GM13977 (cell line): ENCODE results near the gene PPAN.

ENCODE experiments used
- DNase-seq: peaks from one replicate; pipeline ENCODE4 v3.0.0; 2012; ENCODE audit warnings: low spot score
- in situ Hi-C: fragments of 300-500 bp; cut with MboI; formaldehyde crosslinking; loops from one replicate; pipeline ENCODE4 v1.12.0; 2022; ENCODE audit warnings: low sequenced_read_pairs, low pct_unique_long_range_greater_than_20kb, mixed read lengths, inconsistent platforms; ENCODE audit not compliant: unreplicated experiment
- TF ChIP-seq, protein P1 (sequence below): IDR thresholded peaks from 2 replicates; pipeline ENCODE4 v1.5.1; 2012; ENCODE audit warnings: mild to moderate bottlenecking, control low read depth; ENCODE audit not compliant: insufficient read depth; ENCODE audit errors: extremely low read depth, missing control alignments

Gene PPAN, protein sequence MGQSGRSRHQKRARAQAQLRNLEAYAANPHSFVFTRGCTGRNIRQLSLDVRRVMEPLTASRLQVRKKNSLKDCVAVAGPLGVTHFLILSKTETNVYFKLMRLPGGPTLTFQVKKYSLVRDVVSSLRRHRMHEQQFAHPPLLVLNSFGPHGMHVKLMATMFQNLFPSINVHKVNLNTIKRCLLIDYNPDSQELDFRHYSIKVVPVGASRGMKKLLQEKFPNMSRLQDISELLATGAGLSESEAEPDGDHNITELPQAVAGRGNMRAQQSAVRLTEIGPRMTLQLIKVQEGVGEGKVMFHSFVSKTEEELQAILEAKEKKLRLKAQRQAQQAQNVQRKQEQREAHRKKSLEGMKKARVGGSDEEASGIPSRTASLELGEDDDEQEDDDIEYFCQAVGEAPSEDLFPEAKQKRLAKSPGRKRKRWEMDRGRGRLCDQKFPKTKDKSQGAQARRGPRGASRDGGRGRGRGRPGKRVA

DNA sequence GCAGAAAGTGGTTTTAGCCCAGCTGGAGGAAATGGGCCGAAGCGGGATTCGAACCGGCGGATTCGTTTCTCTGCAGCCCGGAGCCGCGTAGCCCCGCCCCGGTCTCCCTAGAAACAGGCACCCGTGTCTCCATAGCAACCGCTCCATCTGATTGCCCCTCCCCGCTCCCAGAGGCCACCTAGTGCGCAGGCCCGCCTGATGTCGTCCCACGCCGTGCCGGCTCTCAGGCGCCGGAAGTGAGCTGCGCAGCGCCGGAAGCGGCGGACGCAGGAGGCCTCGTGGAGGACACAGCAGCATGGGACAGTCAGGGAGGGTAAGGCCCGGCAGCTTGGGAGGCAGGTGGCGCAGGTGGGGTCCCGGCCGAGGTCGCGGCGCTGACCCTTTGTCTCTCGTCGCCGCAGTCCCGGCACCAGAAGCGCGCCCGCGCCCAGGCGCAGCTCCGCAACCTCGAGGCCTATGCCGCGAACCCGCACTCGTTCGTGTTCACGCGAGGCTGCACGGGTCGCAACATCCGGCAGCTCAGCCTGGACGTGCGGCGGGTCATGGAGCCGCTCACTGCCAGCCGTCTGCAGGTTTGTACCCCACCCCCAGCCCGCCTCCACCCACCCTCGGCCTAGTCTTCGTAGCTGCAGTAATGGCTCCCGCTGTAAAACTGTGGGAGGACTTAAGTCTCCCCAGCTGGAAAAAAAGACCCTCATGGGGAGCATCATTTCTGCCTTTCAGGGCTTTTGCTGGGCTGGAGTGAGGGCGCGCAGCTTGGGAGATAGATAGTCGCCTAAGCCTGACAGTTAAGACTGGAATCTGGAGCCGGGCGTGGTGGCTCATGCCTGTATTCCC is at the start of gene PPAN:
Gene PPAN, plus strand, starts transcription at position 263 of the 837 bp plus-strand sequence. Its CDS starts 33 bp downstream, at position 296.
- peak; percentile 99 for DNase-seq
- TF ChIP-seq, protein P1, sequence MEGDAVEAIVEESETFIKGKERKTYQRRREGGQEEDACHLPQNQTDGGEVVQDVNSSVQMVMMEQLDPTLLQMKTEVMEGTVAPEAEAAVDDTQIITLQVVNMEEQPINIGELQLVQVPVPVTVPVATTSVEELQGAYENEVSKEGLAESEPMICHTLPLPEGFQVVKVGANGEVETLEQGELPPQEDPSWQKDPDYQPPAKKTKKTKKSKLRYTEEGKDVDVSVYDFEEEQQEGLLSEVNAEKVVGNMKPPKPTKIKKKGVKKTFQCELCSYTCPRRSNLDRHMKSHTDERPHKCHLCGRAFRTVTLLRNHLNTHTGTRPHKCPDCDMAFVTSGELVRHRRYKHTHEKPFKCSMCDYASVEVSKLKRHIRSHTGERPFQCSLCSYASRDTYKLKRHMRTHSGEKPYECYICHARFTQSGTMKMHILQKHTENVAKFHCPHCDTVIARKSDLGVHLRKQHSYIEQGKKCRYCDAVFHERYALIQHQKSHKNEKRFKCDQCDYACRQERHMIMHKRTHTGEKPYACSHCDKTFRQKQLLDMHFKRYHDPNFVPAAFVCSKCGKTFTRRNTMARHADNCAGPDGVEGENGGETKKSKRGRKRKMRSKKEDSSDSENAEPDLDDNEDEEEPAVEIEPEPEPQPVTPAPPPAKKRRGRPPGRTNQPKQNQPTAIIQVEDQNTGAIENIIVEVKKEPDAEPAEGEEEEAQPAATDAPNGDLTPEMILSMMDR = no peak
- in situ Hi-C loops = no loop called here

DNA sequence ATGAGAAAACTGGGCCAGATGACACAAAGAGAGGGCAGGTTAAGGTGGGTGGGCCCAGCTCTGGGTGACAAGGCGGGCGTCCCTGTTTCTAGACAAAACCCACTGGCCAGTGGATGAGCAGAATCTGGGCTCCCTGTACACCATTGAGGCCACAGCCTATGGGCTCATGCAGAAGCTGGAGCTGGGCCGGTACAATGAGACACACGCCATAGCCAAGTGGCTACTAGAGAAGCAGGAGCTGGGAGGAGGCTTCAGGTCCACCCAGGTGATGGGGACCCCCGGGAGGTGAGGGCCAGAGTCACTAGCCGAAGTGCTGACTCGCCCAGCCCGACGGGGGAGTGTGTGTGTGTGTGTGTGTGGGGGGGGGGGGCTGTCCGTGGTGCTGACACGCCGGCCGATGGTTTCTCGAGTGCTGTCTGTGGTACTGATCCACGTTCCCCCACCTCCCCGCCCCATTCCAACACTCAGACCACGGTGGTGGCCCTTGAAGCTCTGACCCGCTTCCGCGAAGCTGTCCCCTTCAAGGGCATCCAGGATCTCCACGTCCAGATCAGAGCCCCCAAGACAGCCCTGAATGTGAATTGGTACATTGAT is 44.3 kb upstream of the PPAN start:
- no peak for DNase-seq
- TF ChIP-seq, protein P1 = no peak
- in situ Hi-C loops = no loop called here

DNA sequence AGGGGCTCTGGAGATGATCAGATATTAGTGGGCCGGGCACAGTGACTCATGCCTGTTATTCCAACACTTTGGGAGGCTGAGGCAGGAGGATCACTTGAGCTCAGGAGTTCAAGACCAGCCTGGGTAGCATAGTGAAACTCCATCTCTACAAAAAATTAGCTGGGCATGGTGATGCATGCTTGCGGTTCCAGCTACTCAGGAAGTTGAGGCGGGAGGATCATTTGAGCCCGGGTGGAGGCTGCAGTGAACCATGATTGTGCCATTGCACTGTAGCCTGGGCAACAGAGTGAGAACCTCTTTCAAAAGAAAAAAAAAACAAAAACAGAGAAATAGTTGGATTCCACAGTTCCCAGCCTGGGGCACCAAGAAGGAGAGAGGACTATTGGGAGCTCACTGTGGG is 38.0 kb upstream of the PPAN start:
- no peak for DNase-seq
- in situ Hi-C loops = no loop called here
- TF ChIP-seq, protein P1 = no peak

DNA sequence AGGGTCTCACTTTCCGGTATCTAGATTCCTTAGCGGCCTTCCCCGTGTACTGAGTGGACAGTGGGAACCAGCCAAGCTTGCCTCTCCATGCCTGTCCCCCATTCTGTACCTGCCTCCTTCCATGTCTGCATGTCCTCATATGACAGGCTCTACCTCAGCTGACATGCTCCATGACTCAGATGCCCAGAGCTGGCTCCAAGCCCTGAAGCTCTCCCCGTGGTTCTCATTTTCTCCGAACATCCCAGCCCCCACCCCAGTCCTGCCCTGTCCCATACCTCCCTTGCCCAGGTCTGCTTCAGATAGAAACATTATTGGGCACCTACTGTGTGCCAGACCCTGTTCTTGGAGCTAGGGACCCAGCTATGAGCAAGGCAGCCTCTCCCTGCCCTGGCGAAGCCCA is 37.1 kb upstream of the PPAN start:
- TF ChIP-seq, protein P1 = no peak
- no peak for DNase-seq
- in situ Hi-C loops = no loop called here

DNA sequence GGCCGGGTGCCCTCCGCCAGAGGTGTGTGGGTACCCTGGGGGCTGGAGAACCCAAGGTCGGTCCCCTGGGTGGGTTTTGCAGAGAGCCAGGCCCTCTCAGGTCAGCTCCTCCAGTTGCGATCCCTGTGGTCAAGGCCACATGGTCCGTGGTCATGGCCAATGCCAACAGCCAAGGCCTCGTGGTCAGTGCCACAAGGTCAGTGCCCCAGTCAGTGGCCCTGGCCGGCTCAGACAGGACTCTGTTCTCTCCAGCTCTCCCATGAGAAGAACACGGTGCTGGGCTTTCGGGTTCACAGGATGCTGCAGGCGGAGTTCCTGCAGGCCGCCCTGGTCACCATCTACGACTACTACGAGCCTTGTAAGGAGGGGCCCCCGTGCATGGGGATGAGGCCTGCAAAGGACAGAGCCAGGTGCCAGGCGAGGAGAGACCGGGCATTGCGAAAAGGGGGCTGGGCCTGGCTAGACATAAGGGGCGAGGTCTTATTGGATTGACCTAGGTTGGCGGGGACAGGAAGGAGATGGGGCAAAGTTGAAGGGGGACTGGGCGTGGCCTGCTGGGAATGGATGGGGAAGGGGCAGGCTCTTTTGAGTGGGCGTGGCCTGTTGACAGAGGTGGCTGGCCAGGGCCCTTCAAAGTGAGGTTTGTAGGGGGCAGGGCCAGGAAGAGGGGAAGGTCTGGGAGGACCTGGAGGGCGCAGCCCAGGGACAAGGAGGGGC is 35.3 kb upstream of the PPAN start:
- in situ Hi-C loops = no loop called here
- TF ChIP-seq, protein P1 = no peak
- DNase-seq = no peak

DNA sequence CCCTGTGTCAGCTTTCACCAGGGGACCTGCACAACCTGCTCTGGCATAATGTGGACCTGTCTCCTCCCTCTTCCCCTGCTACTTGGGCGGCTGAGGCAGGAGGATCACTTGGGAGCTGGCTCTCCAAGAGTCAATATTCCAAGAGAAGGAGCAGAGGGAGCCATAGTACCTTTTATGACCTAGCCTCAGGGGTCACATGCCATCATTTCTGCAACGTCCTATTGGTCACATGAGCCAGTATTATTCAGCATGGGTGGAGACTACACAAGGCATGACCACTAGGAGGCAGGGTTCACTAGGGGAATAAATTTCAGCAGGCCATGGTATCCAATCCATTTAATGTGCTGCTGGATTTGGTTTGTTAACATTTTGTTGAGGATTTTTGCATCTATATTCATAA is 32.0 kb upstream of the PPAN start:
- peak; percentile 50 for DNase-seq
- TF ChIP-seq, protein P1 = peak; percentile 38
- in situ Hi-C loops = no loop called here
